K562 (cell line): ENCODE data around the gene HEPHL1. TPM values are rescaled to one million over a fixed set of nuclear protein-coding genes. Genes with fewer than 3 reads are reported as not detected.

Experiments
- ATAC-seq: fragments of 200-7000 bp; cut with Tn5 transposase; 3 replicates; pipeline ENCODE4 v1.9.1; 2020; ENCODE audit warnings: moderate library complexity
- BruUV-seq: library from RNA; stranded (reverse); fragments of 400-500 nt; replicated peaks from 2 replicates; lab custom pipeline; 2021; lab: Mats Ljungman, UMichigan
- CTCF ChIA-PET: fragments of 300-600 bp; formaldehyde crosslinking; extraction: SDS; loops from one replicate; lab custom pipeline; 2021; ENCODE audit warnings: low intra/inter-chr PET ratio; lab: Yijun Ruan, JAX
- POLR2A ChIA-PET: fragments of 300-600, 350-650 bp; sonication (Branson Sonifier 250); formaldehyde crosslinking; extraction: SDS; loops from one replicate; lab custom pipeline; 2021; ENCODE audit warnings: antibody characterized with exemption, inconsistent platforms; lab: Yijun Ruan, JAX
- DNase-seq, 4 experiments: peaks; one replicate each; pipeline versions ENCODE4 v3.0.0 to v3.0.0-alpha.2; 2011 to 2018; ENCODE audit warnings: low spot score in 3 of 4, mixed read lengths in 3 of 4; ENCODE audit errors: extremely low read depth in 1 of 4
- FAIRE-seq: peaks from 2 replicates; lab custom pipeline; 2011; peaks lifted over from hg19 to GRCh38; lab: Jason Lieb, UNC
- H2AFZ ChIP-seq: 2 replicates; pipeline ENCODE4 v1.6.0; 2011; ENCODE audit warnings: low read depth, low read length, control low read depth, inconsistent platforms
- H3K27ac ChIP-seq: fragments of 200-600 bp; 3 replicates; pipeline ENCODE4 v1.8.0; 2011; ENCODE audit warnings: low read depth, mild to moderate bottlenecking, control low read depth, inconsistent platforms, low read length, moderate library complexity, mixed read lengths; ENCODE audit errors: extremely low read depth
- H3K27me3 ChIP-seq, 2 experiments: fragments of 300-600 bp in 1 of 2; 2 replicates in 1 of 2; 3 replicates in 1 of 2; pipeline versions ENCODE4 v1.6.0 to v1.8.0; 2011; ENCODE audit warnings: inconsistent platforms in 2 of 2, low read length in 2 of 2, mild to moderate bottlenecking in 1 of 2, mixed read lengths in 1 of 2, moderate library complexity in 1 of 2; ENCODE audit not compliant: control insufficient read depth in 2 of 2, insufficient read depth in 2 of 2
- H3K36me3 ChIP-seq: fragments of 300-600 bp; 3 replicates; pipeline ENCODE4 v1.8.0; 2011; ENCODE audit warnings: mild to moderate bottlenecking, low read length, inconsistent platforms; ENCODE audit not compliant: control insufficient read depth, insufficient read depth
- H3K4me1 ChIP-seq, 2 experiments: fragments of 200-600 bp in 1 of 2; replicated peaks in 1 of 2; 2 replicates in 1 of 2; 3 replicates in 1 of 2; pipeline versions ENCODE4 v1.5.1 to v1.8.0; 2011; ENCODE audit warnings: inconsistent platforms in 2 of 2, low read length in 2 of 2, mild to moderate bottlenecking in 1 of 2, mixed read lengths in 1 of 2, moderate library complexity in 1 of 2; ENCODE audit not compliant: control insufficient read depth in 2 of 2, insufficient read depth in 2 of 2
- H3K4me2 ChIP-seq: 2 replicates; pipeline ENCODE4 v1.6.1; 2011; ENCODE audit warnings: low read length, control low read depth, inconsistent platforms, mixed read lengths; ENCODE audit not compliant: insufficient read depth
- H3K4me3 ChIP-seq: fragments of 200-600 bp; sonication (generic), shearing (Covaris generic); 2 replicates; pipeline ENCODE4 v1.5.1; 2016; ENCODE audit warnings: control low read depth, inconsistent platforms
- H3K79me2 ChIP-seq: fragments of 200-600 bp; 3 replicates; pipeline ENCODE4 v1.8.0; 2011; ENCODE audit warnings: low read length, inconsistent platforms; ENCODE audit not compliant: control insufficient read depth, insufficient read depth
- H3K9ac ChIP-seq, 2 experiments: 2 replicates each; pipeline versions ENCODE4 v1.6.0 to v1.6.1; 2011; ENCODE audit warnings: low read depth in 2 of 2, low read length in 2 of 2, control low read depth in 1 of 2, inconsistent platforms in 1 of 2, mild to moderate bottlenecking in 1 of 2, mixed read lengths in 1 of 2; ENCODE audit not compliant: insufficient read depth in 1 of 2
- H3K9me1 ChIP-seq: one replicate; pipeline ENCODE4 v1.6.0; 2011; ENCODE audit warnings: inconsistent platforms, mild to moderate bottlenecking, low read length, moderate library complexity; ENCODE audit not compliant: control insufficient read depth, insufficient read depth
- H3K9me3 ChIP-seq: replicated peaks from 2 replicates; pipeline ENCODE4 v1.5.1; 2011; ENCODE audit warnings: low read depth, low read length, inconsistent platforms; ENCODE audit not compliant: control insufficient read depth, insufficient read depth
- H4K20me1 ChIP-seq: replicated peaks from 2 replicates; pipeline ENCODE4 v1.6.1; 2011; ENCODE audit warnings: low read length, inconsistent platforms, mixed read lengths; ENCODE audit not compliant: control insufficient read depth, insufficient read depth
- HINFP ChIP-seq: fragments of 450-650 bp; conservative IDR thresholded peaks from 2 replicates; pipeline ENCODE4 v1.6.1; 2016; ENCODE audit warnings: missing genetic modification characterization, low read depth, mild to moderate bottlenecking, control low read depth, missing compliant biosample characterization
- HMG20B ChIP-seq: fragments of 250-450 bp; sonication (Bioruptor Pico); IDR thresholded peaks from 2 replicates; pipeline ENCODE4 v1.5.0; 2021; ENCODE audit warnings: mild to moderate bottlenecking
- PTRF ChIP-seq: fragments of 450-650 bp; IDR thresholded peaks from 2 replicates; pipeline ENCODE4 v1.6.1; 2016; ENCODE audit warnings: mild to moderate bottlenecking, missing genetic modification characterization, missing compliant biosample characterization
- RFX5 ChIP-seq: IDR thresholded peaks from 2 replicates; pipeline ENCODE4 v1.6.1; 2011; ENCODE audit warnings: low read depth, mild to moderate bottlenecking, improper control_type of control experiment, low read length
- SIRT6 ChIP-seq: IDR thresholded peaks from one replicate; pipeline ENCODE4 v1.6.1; 2012; ENCODE audit warnings: low read depth, mild to moderate bottlenecking, control low read depth, inconsistent platforms, low read length, moderate library complexity
- ZBTB40 ChIP-seq, 2 experiments: fragments of 450-650 bp in 1 of 2; sonication (generic) in 1 of 2; formaldehyde crosslinking in 1 of 2; IDR thresholded peaks; 2 replicates each; pipeline versions ENCODE4 v1.7.1 to v1.9.0; 2016 to 2022; ENCODE audit warnings: inconsistent platforms in 1 of 2, mild to moderate bottlenecking in 1 of 2, missing genetic modification reagents in 1 of 2
- ZNF316 ChIP-seq: fragments of 450-650 bp; IDR thresholded peaks from 2 replicates; pipeline ENCODE4 v1.6.1; 2016
- ZNF398 ChIP-seq: fragments of 250-450 bp; sonication (Bioruptor Pico); IDR thresholded peaks from 2 replicates; pipeline ENCODE4 v1.8.0; 2021; ENCODE audit warnings: moderate library complexity, mild to moderate bottlenecking, inconsistent platforms
- WGBS: fragments of 100-300 bp; shearing (Covaris generic); methylation state at CpG from one replicate; pipeline ENCODE4 v1.1.6; 2016; ENCODE audit warnings: low coverage, mixed read lengths; ENCODE audit not compliant: insufficient coverage; ENCODE audit errors: missing lambda C conversion rate; 5-methylcytosine and 5-hydroxymethylcytosine counted together
- in situ Hi-C: fragments of 300-500 bp; cut with MboI; formaldehyde crosslinking; loops from 4 replicates; pipeline ENCODE4 v1.15.0; 2018; ENCODE audit warnings: inconsistent platforms, mixed read lengths
- intact Hi-C: fragments of 100-400 bp; cut with micrococcal nuclease; formaldehyde crosslinking; loops from 2 replicates; pipeline ENCODE4 v1.14.2; 2022
- polyA plus RNA-seq, 8 experiments: library from polyadenylated mRNA; depleted of rRNA in 4 of 8; stranded (reverse) in 5 of 8; unstranded in 3 of 8; fragments of >200 nt; fragmentation: Nextera tagmentation in 2 of 8; fragmentation: Illumina TruSeq in 1 of 8; extraction: Ambion mirVana in 2 of 8; extraction: Trizol in 1 of 8; gene quantifications; 2 replicates each; pipeline versions ENCODE4 v1.2.1 to v1.2.3, GENCODE V29; 2011 to 2014; ENCODE audit warnings: inconsistent platforms in 1 of 8, missing spikeins in 1 of 8
- total RNA-seq, 7 experiments: library from RNA; depleted of rRNA in 6 of 7; stranded (reverse); fragments of >200 nt in 6 of 7; fragmentation: Illumina TruSeq in 2 of 7; extraction: Trizol in 2 of 7; gene quantifications; 2 replicates each; pipeline versions ENCODE4 v1.2.1 to v1.2.3, GENCODE V29; 2011 to 2021; ENCODE audit warnings: low replicate concordance in 1 of 7

The HEPHL1 gene
- total and polyA plus RNA-seq, 9 of the 15 experiments (the other 6 are each of a cell fraction or from before 2014, with no cell fraction given) = 0.01 TPM; not detected in 8

- FAIRE-seq (no peak), ATAC-seq (no peak)
- intact Hi-C loops = no loop called here
- TF ChIP-seq PTRF (no peak), SIRT6 (no peak), RFX5 (no peak), ZNF398 (CRISPR knock-in tag) (no peak), ZBTB40 (IDR thresholded peaks at IDR 0.05) (no peak), ZBTB40 (CRISPR knock-in tag; IDR thresholded peaks at IDR 0.05) (no peak), ZNF316 (no peak), HINFP (tag) (no peak), HMG20B (CRISPR knock-in tag) (no peak)
These were observed 82.3 kb downstream of the HEPHL1 start for GRCh38 chr11:94103471-94103870.

More at GRCh38 chr11:94103471-94103870, 82.3 kb downstream of the HEPHL1 start:
- no peaks in the 10 kb centered on the region for H3K9me1 ChIP-seq
- H2AFZ ChIP-seq = no peak overlapping the region
- H3K9me3 ChIP-seq = no peaks in the 10 kb centered on the region
- POLR2A ChIA-PET = no interaction called here
- CTCF ChIA-PET = no interaction called here
- H3K27me3 ChIP-seq = no peaks in the 10 kb centered on the region
- H4K20me1 ChIP-seq = no peaks in the 10 kb centered on the region
- H3K79me2 ChIP-seq = no peaks in the 10 kb centered on the region
- 0% methylated on average over 1 of the region's 1 CpG for WGBS
- H3K4me3 ChIP-seq = no peak overlapping the region
- BruUV-seq = no TSS peak
- H3K27ac ChIP-seq = no peak overlapping the region
- no peak overlapping the region for H3K9ac ChIP-seq
- no peaks in the 10 kb centered on the region for H3K36me3 ChIP-seq
- no peaks in the 10 kb centered on the region; a peak in 1 of 5 replicates for H3K4me1 ChIP-seq
- in situ Hi-C loops = no loop called here
- H3K4me2 ChIP-seq = no peak overlapping the region
- DNase-seq = no peak
